ENCODE results near the gene ANHX.

- TF ChIP-seq CTCF (conservative IDR thresholded peaks at IDR 0.05; ENCODE audit: low read length) (no peak), EZH2phosphoT487 (IDR thresholded peaks at IDR 0.05; ENCODE audit: borderline replicate concordance) (no peak)
Measured at GRCh38 chr12:133264173-133264572, 28.5 kb upstream of the ANHX start.

Measured in Loucy (cell line).